Measurements from ENCODE around the gene TMEM236. TPM values are rescaled to one million over a fixed set of nuclear protein-coding genes. Genes with fewer than 3 reads are reported as not detected.

TMEM236 gene
- total RNA-seq, 1 experiment from 2014 or later = 0.07 TPM

- H3K27me3 ChIP-seq (ENCODE audit: insufficient read depth, low read length) = no peaks in the 10 kb centered on the region
- CTCF ChIA-PET = interaction anchor here (0.8 to 6.1 kb wide), 8 partner anchors 11 to 377 kb away, joined by 3 to 49 read pairs (median 4); no protein-coding TSS in a partner anchor
- H4K20me1 ChIP-seq (ENCODE audit: insufficient read depth) = no peaks in the 10 kb centered on the region
- RAD21 ChIA-PET (ENCODE audit: low non-redundant PET in 1 of 2, low total read pairs in 2 of 2, uncharacterized antibody in 2 of 2, unreplicated experiment in 2 of 2) = interaction anchor here in 1 of 2 experiments (1.7 kb wide), 1 partner anchor 369 kb away, joined by 4 read pairs; no protein-coding TSS in a partner anchor
- no peak overlapping the region for H3K4me3 ChIP-seq (replicated peaks in 1 of 2; ENCODE audit: low read depth in 1 of 2, low read length in 2 of 2)
- no peak for TF ChIP-seq CEBPB (IDR thresholded peaks at IDR 0.05; ENCODE audit: low read depth)
- peak; percentile 59 for TF ChIP-seq RAD21 (IDR thresholded peaks at IDR 0.05; ENCODE audit: low read depth)
- peak; percentile 29 to 57 (median 56); a peak in 4 of 6 replicates for TF ChIP-seq CTCF (IDR thresholded peaks at IDR 0.05 in 2 of 3, conservative IDR thresholded peaks at IDR 0.05 in 1 of 3; ENCODE audit: borderline replicate concordance in 1 of 3, insufficient read depth in 1 of 3, low read depth in 2 of 3, low read length in 2 of 3)
- no peaks in the 10 kb centered on the region for H3K9me3 ChIP-seq (ENCODE audit: control insufficient read depth in 1 of 2, insufficient read depth in 1 of 2, low read depth in 1 of 2, low read length in 2 of 2)
- ATAC-seq (peak; percentile 65), DNase-seq (ENCODE audit: low read depth, low spot score) (no peak)
- intact Hi-C loops (cut with micrococcal nuclease) = loop anchor here (1.0 to 10.0 kb wide), 6 partner anchors 241 to 1973 kb away; no protein-coding TSS in a partner anchor
- no peak overlapping the region for H3K27ac ChIP-seq (ENCODE audit: low read depth, low read length)
- no TSS peak for BruUV-seq (replicated peaks)
- peak overlapping the region; percentile 24 for H2AFZ ChIP-seq (ENCODE audit: low read depth, low read length, poor library complexity, severe bottlenecking)
- H3K9ac ChIP-seq (ENCODE audit: low read length) = no peak overlapping the region
- no peaks in the 10 kb centered on the region for H3K79me2 ChIP-seq (ENCODE audit: insufficient read depth, low read length)
- no peaks in the 10 kb centered on the region for H3K9me2 ChIP-seq (ENCODE audit: insufficient read depth)
- no peaks in the 10 kb centered on the region for H3K4me1 ChIP-seq (ENCODE audit: control insufficient read depth in 1 of 2, insufficient read depth in 2 of 2, low read length in 2 of 2)
- no peaks in the 10 kb centered on the region for H3K36me3 ChIP-seq (ENCODE audit: control insufficient read depth in 1 of 2, insufficient read depth in 2 of 2, low read length in 2 of 2)
- POLR2A ChIA-PET = no interaction called here
- H3K4me2 ChIP-seq (ENCODE audit: low read length) = no peak overlapping the region
These were observed 95.7 kb downstream of the TMEM236 start for GRCh38 chr10:17847585-17848296.

- Histone ChIP-seq H3K36me3 (ENCODE audit: control insufficient read depth in 1 of 2, insufficient read depth in 2 of 2, low read length in 2 of 2) (no peaks in the 10 kb centered on the region), H3K27ac (ENCODE audit: low read depth, low read length) (no peak overlapping the region), H3K4me2 (ENCODE audit: low read length) (no peak overlapping the region), H3K4me1 (ENCODE audit: control insufficient read depth in 1 of 2, insufficient read depth in 2 of 2, low read length in 2 of 2) (no peaks in the 10 kb centered on the region), H3K9me2 (ENCODE audit: insufficient read depth) (no peaks in the 10 kb centered on the region), H3K79me2 (ENCODE audit: insufficient read depth, low read length) (no peaks in the 10 kb centered on the region), H4K20me1 (ENCODE audit: insufficient read depth) (no peaks in the 10 kb centered on the region), H3K4me3 (replicated peaks in 1 of 2; ENCODE audit: low read depth in 1 of 2, low read length in 2 of 2) (no peak overlapping the region), H3K9me3 (ENCODE audit: control insufficient read depth in 1 of 2, insufficient read depth in 1 of 2, low read depth in 1 of 2, low read length in 2 of 2) (no peaks in the 10 kb centered on the region), H3K9ac (ENCODE audit: low read length) (no peak overlapping the region), H3K27me3 (ENCODE audit: insufficient read depth, low read length) (no peaks in the 10 kb centered on the region), H2AFZ (ENCODE audit: low read depth, low read length, poor library complexity, severe bottlenecking) (no peak overlapping the region)
- no TSS peak for BruUV-seq (replicated peaks)
- ChIA-PET RAD21 (ENCODE audit: low non-redundant PET in 1 of 2, low total read pairs in 2 of 2, uncharacterized antibody in 2 of 2, unreplicated experiment in 2 of 2) (interaction anchor here (0.7 to 1.7 kb wide), 2 partner anchors 368 to 390 kb away, joined by 3 to 4 read pairs; no protein-coding TSS in a partner anchor), POLR2A (no interaction called here), CTCF (interaction anchor here (1.2 to 6.1 kb wide), 5 partner anchors 12 to 368 kb away, joined by 3 to 49 read pairs (median 4); no protein-coding TSS in a partner anchor)
- DNase-seq (ENCODE audit: low read depth, low spot score) (no peak), ATAC-seq (no peak)
- intact Hi-C loops (cut with micrococcal nuclease) = loop anchor here (2.0 to 10.0 kb wide), 2 partner anchors 464 to 1974 kb away; no protein-coding TSS in a partner anchor
- TF ChIP-seq RAD21 (IDR thresholded peaks at IDR 0.05; ENCODE audit: low read depth) = no peak
- no peak for TF ChIP-seq CBX3 (IDR thresholded peaks at IDR 0.05; ENCODE audit: low read depth)
- TF ChIP-seq ZNF274 (IDR thresholded peaks at IDR 0.05; ENCODE audit: low read depth, low read length) = no peak
- no peak for TF ChIP-seq EZH2phosphoT487 (IDR thresholded peaks at IDR 0.05; ENCODE audit: borderline replicate concordance)
- no peak for TF ChIP-seq FOSL1 (IDR thresholded peaks at IDR 0.05; ENCODE audit: low read depth)
- TF ChIP-seq ATF3 (IDR thresholded peaks at IDR 0.05) = no peak
- no peak for TF ChIP-seq MAX (IDR thresholded peaks at IDR 0.05)
- TF ChIP-seq SIN3A (IDR thresholded peaks at IDR 0.05; ENCODE audit: low read depth) = no peak
- TF ChIP-seq CTCF (IDR thresholded peaks at IDR 0.05 in 2 of 3, conservative IDR thresholded peaks at IDR 0.05 in 1 of 3; ENCODE audit: borderline replicate concordance in 1 of 3, insufficient read depth in 1 of 3, low read depth in 2 of 3, low read length in 2 of 3) = no peak
- TF ChIP-seq EZH2 (IDR thresholded peaks at IDR 0.05) = no peak
- TF ChIP-seq TCF7L2 (IDR thresholded peaks at IDR 0.05; ENCODE audit: borderline replicate concordance, extremely low read depth, insufficient read depth, insufficient read length) = no peak
- TF ChIP-seq JUND (IDR thresholded peaks at IDR 0.05) = no peak
- no peak for TF ChIP-seq ELF1 (IDR thresholded peaks at IDR 0.05; ENCODE audit: borderline replicate concordance, low read depth)
- no peak for TF ChIP-seq ZFX (IDR thresholded peaks at IDR 0.05)
These were observed 96.6 kb downstream of the TMEM236 start for GRCh38 chr10:17848646-17849045.

All from HCT116 (cell line).